Fibroblast of mammary gland (primary cell): ENCODE data around the gene APOL4.
A peak's percentile ranks its signal among the peaks of the same experiment; 100 is the strongest.
"Not testable (repeated sequence)": the region's sequence is repeated elsewhere in the genome, so short reads cannot be mapped to it uniquely, and the experiment has no call there.

ENCODE experiments used
- DNase-seq: peaks from one replicate; pipeline ENCODE4 v3.0.0-alpha.2; 2010; ENCODE audit warnings: low read depth
- H3K4me3 ChIP-seq: 2 replicates; pipeline ENCODE4 v1.5.1; 2011; ENCODE audit warnings: low read depth, mild to moderate bottlenecking, low read length, moderate library complexity; ENCODE audit not compliant: control insufficient read depth
- CTCF ChIP-seq: conservative IDR thresholded peaks from 2 replicates; pipeline ENCODE4 v1.5.1; 2011; ENCODE audit warnings: low read depth, low read length, inconsistent platforms; ENCODE audit not compliant: control insufficient read depth, insufficient read depth

APOL4 gene

GRCh38 chr22:36164621-36165020 is 37.0 kb downstream of the APOL4 start:
- no peak for TF ChIP-seq CTCF
- DNase-seq: no peak
- H3K4me3 ChIP-seq: no peak overlapping the region

DNA sequence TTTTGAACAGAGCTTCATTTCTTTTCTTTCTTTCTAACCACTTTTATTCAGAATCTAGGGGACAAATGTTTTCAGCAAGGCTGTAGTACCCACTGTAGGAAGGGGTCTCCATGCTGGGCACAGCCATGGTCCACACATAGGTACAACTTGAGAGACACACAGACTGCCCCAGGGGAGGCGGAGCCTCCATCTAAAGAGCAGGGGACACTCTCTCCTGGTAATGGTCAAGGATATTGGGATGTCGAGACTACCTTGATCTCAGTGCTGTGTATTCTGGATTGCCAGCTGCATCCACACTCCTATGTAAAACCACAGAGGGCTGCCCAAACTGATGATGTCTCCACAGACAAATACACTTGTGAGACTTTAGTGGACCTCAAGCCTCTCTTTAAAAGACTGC is 38.1 kb downstream of the APOL4 start:
- no peak for DNase-seq
- H3K4me3 ChIP-seq: no peak overlapping the region
- TF ChIP-seq CTCF: no peak

GRCh38 chr22:36162127-36163034 is 39.2 kb downstream of the APOL4 start:
- H3K4me3 ChIP-seq: no peak overlapping the region
- TF ChIP-seq CTCF: no peak
- no peak for DNase-seq

- not testable (repeated sequence) for H3K4me3 ChIP-seq, DNase-seq
Measured at GRCh38 chr22:36161793-36162126, 39.8 kb downstream of the APOL4 start.

- DNase-seq: peak; percentile 80
- TF ChIP-seq CTCF: no peak
- H3K4me3 ChIP-seq: peak within 1 kb of the TSS; percentile 35
Measured at GRCh38 chr22:36160499-36160942, 41.1 kb downstream of the APOL4 start, which contains the start of gene APOL3. APOL3 (minus strand) TSS chr22:36160755; CDS start chr22:36149055, 11,700 bp downstream.

GRCh38 chr22:36156515-36157419 is 44.8 kb downstream of the APOL4 start:
- H3K4me3 ChIP-seq: peak overlapping the region; percentile 41
- peak; percentile 87 for DNase-seq
- no peak for TF ChIP-seq CTCF

GRCh38 chr22:36156119-36156514 is 45.5 kb downstream of the APOL4 start:
- peak overlapping the region; percentile 41 for H3K4me3 ChIP-seq
- no peak for TF ChIP-seq CTCF
- DNase-seq: no peak
